CD4-positive, alpha-beta T cell treated with Interferon alpha-2 for 1 hour (primary cell): Measurements from ENCODE around the gene MYH9.
"Not testable (repeated sequence)": the region's sequence is repeated elsewhere in the genome, so short reads cannot be mapped to it uniquely, and the experiment has no call there.

Experiments
- DNase-seq, 2 donors: peaks; one replicate each; pipeline ENCODE4 v3.0.0-alpha.2; 2020 to 2022

The MYH9 gene

DNA sequence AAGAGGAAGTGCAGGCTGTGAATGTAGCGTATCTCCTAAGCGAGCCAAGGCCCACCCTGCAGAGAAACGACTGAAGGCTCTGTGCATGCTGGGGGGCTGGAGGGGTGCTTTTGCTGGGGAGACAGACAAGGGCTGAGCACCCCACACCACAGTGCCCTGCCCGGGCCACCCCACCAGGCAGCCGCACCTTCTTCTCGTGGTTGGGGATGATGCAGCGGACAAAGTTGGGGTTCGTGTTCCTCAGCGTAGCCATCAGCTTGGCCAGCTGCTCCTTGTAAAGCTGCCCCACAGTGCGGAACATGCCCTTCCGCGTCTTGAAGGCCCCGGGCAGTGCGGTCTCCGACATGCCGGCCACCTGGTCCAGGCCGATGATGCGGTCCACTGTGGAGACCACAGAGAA lies 81.5 kb downstream of the MYH9 start:
- no peak for DNase-seq

DNA sequence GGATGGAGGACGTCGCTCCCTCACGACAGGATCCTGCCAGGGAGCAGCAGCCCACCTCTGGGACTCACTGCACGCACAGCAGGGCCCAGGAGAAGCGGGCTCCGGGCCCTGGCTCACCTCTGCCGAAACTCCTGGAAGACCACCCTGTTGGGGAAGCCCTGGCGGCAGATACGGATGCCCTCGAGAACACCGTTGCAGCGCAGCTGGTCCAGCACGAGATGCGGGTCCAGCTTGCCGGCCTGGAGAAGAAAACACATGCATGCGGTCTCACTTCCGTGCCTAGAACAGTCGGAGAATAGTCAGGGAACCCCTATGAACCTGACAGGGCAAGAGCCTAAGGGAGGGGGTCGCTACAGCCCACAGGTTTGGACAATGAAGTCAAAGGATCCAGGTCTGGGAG lies 82.0 kb downstream of the MYH9 start:
- no peak for DNase-seq

GRCh38 chr22:36304429-36304828 lies 83.3 kb downstream of the MYH9 start:
- no peak for DNase-seq

- no peak for DNase-seq
Observed at GRCh38 chr22:36303874-36304273, 83.9 kb downstream of the MYH9 start.

GRCh38 chr22:36303115-36303467 lies 84.7 kb downstream of the MYH9 start:
- no peak for DNase-seq

DNA sequence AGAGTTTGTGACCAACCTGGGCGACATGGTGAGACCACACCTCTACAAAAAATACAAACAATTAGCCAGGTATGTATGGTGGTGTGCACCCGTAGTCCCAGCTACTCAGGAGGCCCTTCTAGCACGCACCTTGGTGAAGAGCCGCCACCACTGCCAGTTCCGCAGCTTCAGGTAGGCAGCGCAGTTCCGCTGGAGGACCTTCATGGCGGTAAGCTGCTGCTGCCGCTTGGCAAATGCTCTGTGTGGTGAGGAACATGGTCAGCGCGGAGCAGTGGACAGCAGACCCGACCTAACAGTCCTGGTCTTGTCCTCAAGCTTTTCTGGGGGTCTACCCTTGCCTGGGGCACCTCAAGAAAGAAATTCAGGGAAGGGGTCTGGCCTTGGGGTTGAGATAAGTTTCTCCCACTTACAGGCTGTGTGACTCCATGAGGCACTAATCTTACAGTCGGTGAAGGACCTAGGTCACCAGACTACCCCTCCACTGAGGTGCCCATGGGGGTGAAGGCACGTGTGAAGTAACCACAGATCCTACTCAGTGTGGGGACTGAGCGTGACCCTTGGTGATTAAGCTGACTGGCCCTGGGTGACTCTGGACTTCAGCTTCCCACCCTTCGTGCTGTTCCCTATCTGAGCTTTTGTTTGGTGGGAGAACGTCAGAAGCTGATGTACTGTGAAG lies 85.2 kb downstream of the MYH9 start:
- no peak for DNase-seq

GRCh38 chr22:36301851-36302250 lies 85.9 kb downstream of the MYH9 start:
- DNase-seq, result no peak

- peak; percentile 80 to 87 for DNase-seq
Observed at GRCh38 chr22:36301384-36301828, 86.4 kb downstream of the MYH9 start.

GRCh38 chr22:36300396-36301212 lies 87.2 kb downstream of the MYH9 start:
- DNase-seq, result no peak

DNA sequence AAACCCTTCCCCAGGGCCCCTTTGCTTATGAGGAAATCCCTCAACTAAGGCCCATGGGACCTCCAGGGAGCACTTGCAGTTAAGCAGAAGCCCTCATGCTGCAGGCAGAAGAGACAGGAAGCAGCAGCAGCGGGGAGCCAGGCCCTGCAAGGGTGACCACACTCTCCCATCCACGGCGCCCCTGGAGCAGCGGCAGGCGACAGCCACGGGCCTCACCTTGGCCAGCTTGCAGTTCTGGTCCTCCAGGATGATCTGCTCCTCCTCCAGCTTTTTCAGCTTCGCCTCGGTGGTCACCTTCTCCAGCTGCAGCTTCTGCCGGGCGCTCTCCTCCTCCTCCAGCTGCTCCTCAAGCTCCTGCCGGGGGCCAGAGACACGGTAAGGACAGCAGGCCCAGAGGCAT lies 87.9 kb downstream of the MYH9 start:
- no peak for DNase-seq

DNA sequence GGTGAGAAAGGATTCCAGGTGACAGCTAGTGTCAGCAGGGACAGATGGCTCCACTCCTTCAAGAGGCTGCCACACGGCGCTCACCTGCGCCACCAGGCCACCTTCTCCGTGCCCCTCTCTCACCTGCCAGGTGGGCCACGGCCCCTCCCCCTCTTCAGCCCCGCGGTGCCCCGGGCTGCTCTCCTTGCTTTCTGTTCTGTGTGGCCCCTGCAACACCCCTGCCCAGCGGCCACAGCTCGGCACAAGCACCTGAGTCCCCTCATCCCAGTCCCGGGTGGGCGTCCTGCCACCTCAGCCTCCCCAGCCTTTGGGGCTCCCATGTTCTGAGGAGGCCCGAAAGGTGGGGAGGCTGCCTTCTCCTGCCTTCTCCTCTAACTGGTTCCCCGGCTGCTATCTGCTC lies 88.5 kb downstream of the MYH9 start:
- no peak for DNase-seq

GRCh38 chr22:36298601-36299000 lies 89.2 kb downstream of the MYH9 start:
- no peak for DNase-seq

DNA sequence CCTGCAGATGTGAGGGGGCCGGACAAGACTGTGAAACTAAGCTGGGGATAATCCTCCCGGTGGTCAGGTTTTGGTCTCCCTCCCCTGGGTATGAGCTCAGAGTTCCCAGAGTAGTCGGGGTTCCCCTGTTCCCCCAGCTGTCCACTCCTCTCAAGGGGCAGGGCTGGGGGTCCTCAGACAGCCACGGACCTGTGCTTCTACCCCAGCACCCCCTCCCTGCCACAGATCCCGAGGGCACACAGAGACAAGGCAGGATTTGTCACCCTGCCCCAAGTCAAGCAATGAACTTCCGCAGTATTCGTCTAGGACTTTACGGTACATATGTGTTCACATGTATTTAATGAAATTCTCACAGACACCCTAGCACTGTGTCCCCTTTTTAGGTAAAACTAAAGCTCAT lies 89.6 kb downstream of the MYH9 start:
- DNase-seq, result no peak

GRCh38 chr22:36297568-36297967 lies 90.2 kb downstream of the MYH9 start:
- no peak for DNase-seq

DNA sequence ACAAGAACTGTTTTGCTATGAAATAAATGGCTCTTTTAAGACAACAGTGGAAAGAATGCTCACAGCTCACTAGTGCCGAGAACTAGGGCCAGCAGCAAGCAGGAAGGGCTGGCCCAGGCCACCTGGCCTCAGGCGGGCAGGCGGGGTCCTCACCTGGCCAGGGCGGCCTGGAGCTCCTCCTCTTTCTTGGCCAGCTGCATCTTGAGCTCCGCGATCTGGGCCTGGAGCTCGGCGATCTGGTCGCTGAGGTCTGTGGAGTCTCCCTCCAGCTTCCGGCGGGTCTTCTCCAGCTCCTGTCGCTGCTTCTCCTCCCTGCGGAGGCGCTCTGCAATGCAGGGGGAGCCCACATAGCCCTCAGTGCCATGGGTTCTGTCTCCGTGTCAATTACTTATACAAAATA lies 91.1 kb downstream of the MYH9 start:
- DNase-seq, result no peak

GRCh38 chr22:36295247-36295646 lies 92.5 kb downstream of the MYH9 start:
- no peak for DNase-seq

GRCh38 chr22:36294801-36295200 lies 93.0 kb downstream of the MYH9 start:
- DNase-seq, result no peak

GRCh38 chr22:36294293-36294620 lies 93.5 kb downstream of the MYH9 start:
- DNase-seq, result no peak

DNA sequence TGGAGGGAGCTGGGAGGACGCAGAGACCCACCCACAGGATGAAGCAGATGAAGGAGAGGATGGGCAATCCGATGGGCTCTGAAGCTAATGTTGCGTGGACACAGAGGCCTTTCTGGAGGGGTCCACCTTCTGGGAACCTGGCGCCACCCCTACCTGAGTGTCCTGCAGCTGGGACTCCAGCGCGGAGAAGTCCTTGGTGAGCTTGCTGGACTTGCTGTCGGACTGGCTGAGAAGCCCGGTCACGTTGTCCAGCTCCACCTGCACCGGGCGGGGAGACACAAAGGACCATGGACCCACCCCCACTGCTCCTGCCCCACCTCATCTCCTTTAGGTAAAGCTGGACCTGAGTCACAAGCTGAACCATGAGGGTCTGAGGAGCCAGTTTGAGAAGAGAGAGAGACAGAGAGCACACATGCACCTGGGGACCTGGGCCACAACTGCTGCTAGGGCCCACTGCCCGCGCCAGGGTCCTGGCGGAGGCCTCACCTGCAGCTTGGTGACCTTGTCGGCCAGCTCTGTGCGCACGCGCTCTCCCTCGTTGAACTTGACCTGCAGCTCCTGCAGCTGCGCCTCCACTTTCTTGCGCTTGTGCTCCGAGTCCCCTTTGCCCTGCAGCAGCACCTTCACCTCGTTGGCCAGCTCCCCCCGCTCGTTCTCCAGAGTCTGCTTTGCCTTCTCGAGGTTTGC lies 94.0 kb downstream of the MYH9 start:
- DNase-seq, result no peak

DNA sequence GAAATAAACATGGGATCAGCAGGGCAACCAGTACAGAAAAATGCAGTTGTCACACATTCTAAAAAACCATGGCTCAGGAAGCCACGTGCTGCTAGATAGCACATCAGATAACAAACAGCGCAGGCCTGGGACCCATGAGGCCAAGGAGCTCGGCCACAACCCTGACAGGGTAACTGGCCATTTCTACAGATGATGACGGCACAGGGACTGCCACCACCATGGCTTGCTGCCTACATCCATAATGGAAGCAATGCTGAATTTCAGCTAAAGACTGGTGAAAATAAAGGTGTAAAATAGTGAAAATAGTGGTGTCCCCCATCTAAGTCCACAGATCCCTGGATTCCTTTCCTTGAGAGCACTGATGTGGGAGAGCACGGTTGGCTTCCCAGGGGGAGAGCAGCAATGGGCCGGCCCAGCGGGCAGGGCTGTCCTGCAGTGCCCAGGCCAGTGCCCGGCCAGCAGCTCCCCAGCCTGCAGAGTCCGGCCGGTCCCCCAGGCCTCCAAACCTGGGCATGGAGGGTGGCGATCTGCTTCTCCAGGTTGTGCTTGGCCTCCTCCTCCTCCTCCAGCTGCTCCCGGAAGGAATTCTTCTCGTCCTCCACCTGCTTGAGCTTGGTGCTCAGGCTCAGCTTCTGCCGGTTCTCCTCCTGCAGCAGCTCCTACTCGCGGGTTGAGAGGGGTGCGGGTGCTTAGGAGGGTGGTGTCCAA lies 94.8 kb downstream of the MYH9 start:
- no peak for DNase-seq

GRCh38 chr22:36291831-36292740 lies 95.7 kb downstream of the MYH9 start:
- DNase-seq, result no peak

GRCh38 chr22:36290391-36291075 lies 97.2 kb downstream of the MYH9 start:
- DNase-seq, result not testable (repeated sequence)
